K562 (cell line): ENCODE results near the gene CCDC88C. TPM values are rescaled to one million over a fixed set of nuclear protein-coding genes. Genes with fewer than 3 reads are reported as not detected.

Source experiments
- ATAC-seq: fragments of 200-7000 bp; cut with Tn5 transposase; 3 replicates; pipeline ENCODE4 v1.9.1; 2020; ENCODE audit warnings: moderate library complexity
- BruUV-seq: library from RNA; stranded (reverse); fragments of 400-500 nt; replicated peaks from 2 replicates; lab custom pipeline; 2021; lab: Mats Ljungman, UMichigan
- CTCF ChIA-PET: fragments of 300-600 bp; formaldehyde crosslinking; extraction: SDS; loops from one replicate; lab custom pipeline; 2021; ENCODE audit warnings: low intra/inter-chr PET ratio; lab: Yijun Ruan, JAX
- POLR2A ChIA-PET: fragments of 300-600, 350-650 bp; sonication (Branson Sonifier 250); formaldehyde crosslinking; extraction: SDS; loops from one replicate; lab custom pipeline; 2021; ENCODE audit warnings: antibody characterized with exemption, inconsistent platforms; lab: Yijun Ruan, JAX
- DNase-seq, 4 experiments: peaks; one replicate each; pipeline versions ENCODE4 v3.0.0 to v3.0.0-alpha.2; 2011 to 2018; ENCODE audit warnings: low spot score in 3 of 4, mixed read lengths in 3 of 4; ENCODE audit errors: extremely low read depth in 1 of 4
- FAIRE-seq: peaks from 2 replicates; lab custom pipeline; 2011; peaks lifted over from hg19 to GRCh38; lab: Jason Lieb, UNC
- H2AFZ ChIP-seq: 2 replicates; pipeline ENCODE4 v1.6.0; 2011; ENCODE audit warnings: low read depth, low read length, control low read depth, inconsistent platforms
- H3K27ac ChIP-seq: fragments of 200-600 bp; 3 replicates; pipeline ENCODE4 v1.8.0; 2011; ENCODE audit warnings: low read depth, mild to moderate bottlenecking, control low read depth, inconsistent platforms, low read length, moderate library complexity, mixed read lengths; ENCODE audit errors: extremely low read depth
- H3K27me3 ChIP-seq, 2 experiments: fragments of 300-600 bp in 1 of 2; 2 replicates in 1 of 2; 3 replicates in 1 of 2; pipeline versions ENCODE4 v1.6.0 to v1.8.0; 2011; ENCODE audit warnings: inconsistent platforms in 2 of 2, low read length in 2 of 2, mild to moderate bottlenecking in 1 of 2, mixed read lengths in 1 of 2, moderate library complexity in 1 of 2; ENCODE audit not compliant: control insufficient read depth in 2 of 2, insufficient read depth in 2 of 2
- H3K36me3 ChIP-seq: fragments of 300-600 bp; 3 replicates; pipeline ENCODE4 v1.8.0; 2011; ENCODE audit warnings: mild to moderate bottlenecking, low read length, inconsistent platforms; ENCODE audit not compliant: control insufficient read depth, insufficient read depth
- H3K4me1 ChIP-seq, 2 experiments: fragments of 200-600 bp in 1 of 2; replicated peaks in 1 of 2; 2 replicates in 1 of 2; 3 replicates in 1 of 2; pipeline versions ENCODE4 v1.5.1 to v1.8.0; 2011; ENCODE audit warnings: inconsistent platforms in 2 of 2, low read length in 2 of 2, mild to moderate bottlenecking in 1 of 2, mixed read lengths in 1 of 2, moderate library complexity in 1 of 2; ENCODE audit not compliant: control insufficient read depth in 2 of 2, insufficient read depth in 2 of 2
- H3K4me2 ChIP-seq: 2 replicates; pipeline ENCODE4 v1.6.1; 2011; ENCODE audit warnings: low read length, control low read depth, inconsistent platforms, mixed read lengths; ENCODE audit not compliant: insufficient read depth
- H3K4me3 ChIP-seq: fragments of 200-600 bp; sonication (generic), shearing (Covaris generic); 2 replicates; pipeline ENCODE4 v1.5.1; 2016; ENCODE audit warnings: control low read depth, inconsistent platforms
- H3K79me2 ChIP-seq: fragments of 200-600 bp; 3 replicates; pipeline ENCODE4 v1.8.0; 2011; ENCODE audit warnings: low read length, inconsistent platforms; ENCODE audit not compliant: control insufficient read depth, insufficient read depth
- H3K9ac ChIP-seq, 2 experiments: 2 replicates each; pipeline versions ENCODE4 v1.6.0 to v1.6.1; 2011; ENCODE audit warnings: low read depth in 2 of 2, low read length in 2 of 2, control low read depth in 1 of 2, inconsistent platforms in 1 of 2, mild to moderate bottlenecking in 1 of 2, mixed read lengths in 1 of 2; ENCODE audit not compliant: insufficient read depth in 1 of 2
- H3K9me1 ChIP-seq: one replicate; pipeline ENCODE4 v1.6.0; 2011; ENCODE audit warnings: inconsistent platforms, mild to moderate bottlenecking, low read length, moderate library complexity; ENCODE audit not compliant: control insufficient read depth, insufficient read depth
- H3K9me3 ChIP-seq: replicated peaks from 2 replicates; pipeline ENCODE4 v1.5.1; 2011; ENCODE audit warnings: low read depth, low read length, inconsistent platforms; ENCODE audit not compliant: control insufficient read depth, insufficient read depth
- H4K20me1 ChIP-seq: replicated peaks from 2 replicates; pipeline ENCODE4 v1.6.1; 2011; ENCODE audit warnings: low read length, inconsistent platforms, mixed read lengths; ENCODE audit not compliant: control insufficient read depth, insufficient read depth
- BCLAF1 ChIP-seq, 2 experiments: fragments of 450-650 bp in 1 of 2; IDR thresholded peaks; 2 replicates each; pipeline ENCODE4 v1.6.1; 2011 to 2017; ENCODE audit warnings: low read depth in 2 of 2, antibody characterized with exemption in 1 of 2, borderline replicate concordance in 1 of 2, low read length in 1 of 2, mild to moderate bottlenecking in 1 of 2, mixed read lengths in 1 of 2; ENCODE audit not compliant: control insufficient read depth in 1 of 2
- HNRNPH1 ChIP-seq: fragments of 200-400 bp; formaldehyde crosslinking; optimal IDR thresholded peaks from 2 replicates; pipeline ENCODE3; 2017; ENCODE audit warnings: low read depth, mild to moderate bottlenecking, low read length, moderate library complexity
- POLR2G ChIP-seq: fragments of 200-400 bp; formaldehyde crosslinking; IDR thresholded peaks from 2 replicates; pipeline ENCODE4 v1.6.1; 2017; ENCODE audit warnings: low read depth, mild to moderate bottlenecking, antibody characterized with exemption, low read length, moderate library complexity
- RBM15 ChIP-seq: fragments of 200-400 bp; formaldehyde crosslinking; IDR thresholded peaks from 2 replicates; pipeline ENCODE4 v1.6.1; 2018; ENCODE audit warnings: mild to moderate bottlenecking, low read length, moderate library complexity; ENCODE audit not compliant: insufficient read depth
- ZNF589 ChIP-seq: fragments of 200-800 bp; sonication (Bioruptor generic); IDR thresholded peaks from 2 replicates; pipeline ENCODE4 v1.6.1; 2016; ENCODE audit warnings: low read depth, missing genetic modification characterization, missing compliant biosample characterization
- WGBS: fragments of 100-300 bp; shearing (Covaris generic); methylation state at CpG from one replicate; pipeline ENCODE4 v1.1.6; 2016; ENCODE audit warnings: low coverage, mixed read lengths; ENCODE audit not compliant: insufficient coverage; ENCODE audit errors: missing lambda C conversion rate; 5-methylcytosine and 5-hydroxymethylcytosine counted together
- in situ Hi-C: fragments of 300-500 bp; cut with MboI; formaldehyde crosslinking; loops from 4 replicates; pipeline ENCODE4 v1.15.0; 2018; ENCODE audit warnings: inconsistent platforms, mixed read lengths
- intact Hi-C: fragments of 100-400 bp; cut with micrococcal nuclease; formaldehyde crosslinking; loops from 2 replicates; pipeline ENCODE4 v1.14.2; 2022
- polyA plus RNA-seq, 8 experiments: library from polyadenylated mRNA; depleted of rRNA in 4 of 8; stranded (reverse) in 5 of 8; unstranded in 3 of 8; fragments of >200 nt; fragmentation: Nextera tagmentation in 2 of 8; fragmentation: Illumina TruSeq in 1 of 8; extraction: Ambion mirVana in 2 of 8; extraction: Trizol in 1 of 8; gene quantifications; 2 replicates each; pipeline versions ENCODE4 v1.2.1 to v1.2.3, GENCODE V29; 2011 to 2014; ENCODE audit warnings: inconsistent platforms in 1 of 8, missing spikeins in 1 of 8
- total RNA-seq, 7 experiments: library from RNA; depleted of rRNA in 6 of 7; stranded (reverse); fragments of >200 nt in 6 of 7; fragmentation: Illumina TruSeq in 2 of 7; extraction: Trizol in 2 of 7; gene quantifications; 2 replicates each; pipeline versions ENCODE4 v1.2.1 to v1.2.3, GENCODE V29; 2011 to 2021; ENCODE audit warnings: low replicate concordance in 1 of 7

The CCDC88C gene
- total and polyA plus RNA-seq, 9 of the 15 experiments (the other 6 are each of a cell fraction or from before 2014, with no cell fraction given) = 0.62 to 22.5 (median 10.7) TPM

DNA sequence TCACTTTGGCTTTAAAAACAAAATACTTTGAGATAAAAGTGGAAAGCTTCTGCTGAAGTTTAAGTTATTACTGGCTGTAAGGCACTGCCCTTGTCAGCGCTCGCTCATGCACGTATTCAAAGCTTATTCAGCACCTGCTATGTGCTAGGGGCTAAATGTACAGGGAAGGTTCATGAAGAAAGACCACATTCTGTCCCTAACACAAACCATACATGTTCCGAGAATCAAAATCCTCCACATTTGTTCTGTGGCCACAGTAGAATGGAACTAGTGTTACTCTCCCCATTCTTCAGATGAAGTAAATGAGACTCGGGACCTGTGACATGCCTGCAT lies 139.3 kb downstream of the CCDC88C start:
- H3K9ac ChIP-seq = no peak overlapping the region

GRCh38 chr14:91277546-91278382 lies 139.9 kb downstream of the CCDC88C start:
- ChIA-PET POLR2A (interaction anchor here (0.7 kb wide), 1 partner anchor 42 kb away, joined by 3 read pairs; no protein-coding TSS in a partner anchor), CTCF (no interaction called here)
- Histone ChIP-seq H3K27me3 (no peaks in the 10 kb centered on the region), H3K9me3 (no peaks in the 10 kb centered on the region), H3K9me1 (no peaks in the 10 kb centered on the region), H3K36me3 (peaks cover 52% of the 10 kb centered on the region), H3K79me2 (no peaks in the 10 kb centered on the region), H3K9ac (no peak overlapping the region; a peak in 1 of 4 replicates)
- no peak for FAIRE-seq
- no TSS peak for BruUV-seq
- TF ChIP-seq POLR2G = 0 out of 2 replicates have a peak, but pooled peaks have one; percentile 21
- TF ChIP-seq BCLAF1 (IDR thresholded peaks at IDR 0.05; ENCODE audit: borderline replicate concordance in 1 of 2, control insufficient read depth in 1 of 2, low read depth in 2 of 2, low read length in 1 of 2) = no peak
- TF ChIP-seq, all 486 proteins: peak for 1
- ATAC-seq (no peak), DNase-seq (no peak)
- Histone ChIP-seq H3K4me1 (no peaks in the 10 kb centered on the region), H2AFZ (no peak overlapping the region), H4K20me1 (no peaks in the 10 kb centered on the region), H3K27ac (no peak overlapping the region), H3K4me3 (no peak overlapping the region), H3K4me2 (no peak overlapping the region)
- WGBS = 91% methylated on average over 16 of the region's 30 CpGs
- in situ Hi-C loops = no loop called here
- intact Hi-C loops = no loop called here

More for the DNA sequence above, 139.3 kb downstream of the CCDC88C start:
- Histone ChIP-seq H3K4me3 (no peak overlapping the region), H2AFZ (no peak overlapping the region)
- intact Hi-C loops = no loop called here
- no peak for ATAC-seq
- POLR2A ChIA-PET = no interaction called here
- no peak for TF ChIP-seq ZNF589
- no peak for TF ChIP-seq RBM15
- TF ChIP-seq HNRNPH1 = no peak
- TF ChIP-seq, all 486 proteins: peak for 0
- H4K20me1 ChIP-seq = no peaks in the 10 kb centered on the region
- 100% methylated on average over 5 of the region's 5 CpGs for WGBS
- no peaks in the 10 kb centered on the region for H3K27me3 ChIP-seq
- H3K9me1 ChIP-seq = no peaks in the 10 kb centered on the region
- CTCF ChIA-PET = no interaction called here
- H3K36me3 ChIP-seq = peaks cover 56% of the 10 kb centered on the region
- no TSS peak for BruUV-seq
- no peak overlapping the region for H3K4me2 ChIP-seq
- no peaks in the 10 kb centered on the region for H3K9me3 ChIP-seq
- H3K4me1 ChIP-seq = no peaks in the 10 kb centered on the region
- in situ Hi-C loops = no loop called here
- no peak overlapping the region for H3K27ac ChIP-seq
- no peak for FAIRE-seq
- H3K79me2 ChIP-seq = no peaks in the 10 kb centered on the region
- no peak for DNase-seq
